ENCODE data around the gene PDXDC1. TPM values are rescaled to one million over a fixed set of nuclear protein-coding genes. Genes with fewer than 3 reads are reported as not detected.
"Not testable (repeated sequence)": the region's sequence is repeated elsewhere in the genome, so short reads cannot be mapped to it uniquely, and the experiment has no call there.

Gene PDXDC1
- total RNA-seq, 1 donor from 2014 or later, result 119 TPM

DNA sequence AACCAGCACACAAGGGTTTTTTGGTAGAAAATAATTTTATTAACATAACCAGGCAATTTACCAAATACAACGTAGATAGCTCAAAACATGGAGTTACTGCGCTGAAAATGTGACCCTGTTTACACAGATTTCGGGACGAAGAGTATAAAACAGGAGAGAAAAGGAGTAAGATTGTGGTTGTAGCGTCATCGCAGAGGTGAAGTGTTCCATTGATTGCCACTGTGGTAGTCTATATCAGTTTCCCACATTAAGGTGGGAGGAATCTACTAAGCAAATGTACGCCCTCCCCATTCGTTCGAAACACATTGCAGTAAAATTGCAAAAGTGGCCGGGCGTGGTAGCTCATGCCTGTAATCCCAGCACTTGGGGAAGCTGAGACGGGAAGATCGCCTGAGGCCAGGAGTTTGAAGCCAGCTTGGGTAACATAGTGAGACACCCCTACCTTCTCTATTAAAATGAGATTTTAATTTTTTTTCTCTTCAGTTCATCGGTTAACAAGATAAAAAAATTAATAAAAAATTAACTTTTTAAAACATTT is 972 bp upstream of the PDXDC1 start:
- DNase-seq (ENCODE audit: low read depth in 2 of 2), result not testable (repeated sequence)

GRCh38 chr16:14974331-14974655 is 533 bp upstream of the PDXDC1 start:
- DNase-seq (ENCODE audit: low read depth in 2 of 2), result peak in 1 of 2 donors; percentile 51

DNA sequence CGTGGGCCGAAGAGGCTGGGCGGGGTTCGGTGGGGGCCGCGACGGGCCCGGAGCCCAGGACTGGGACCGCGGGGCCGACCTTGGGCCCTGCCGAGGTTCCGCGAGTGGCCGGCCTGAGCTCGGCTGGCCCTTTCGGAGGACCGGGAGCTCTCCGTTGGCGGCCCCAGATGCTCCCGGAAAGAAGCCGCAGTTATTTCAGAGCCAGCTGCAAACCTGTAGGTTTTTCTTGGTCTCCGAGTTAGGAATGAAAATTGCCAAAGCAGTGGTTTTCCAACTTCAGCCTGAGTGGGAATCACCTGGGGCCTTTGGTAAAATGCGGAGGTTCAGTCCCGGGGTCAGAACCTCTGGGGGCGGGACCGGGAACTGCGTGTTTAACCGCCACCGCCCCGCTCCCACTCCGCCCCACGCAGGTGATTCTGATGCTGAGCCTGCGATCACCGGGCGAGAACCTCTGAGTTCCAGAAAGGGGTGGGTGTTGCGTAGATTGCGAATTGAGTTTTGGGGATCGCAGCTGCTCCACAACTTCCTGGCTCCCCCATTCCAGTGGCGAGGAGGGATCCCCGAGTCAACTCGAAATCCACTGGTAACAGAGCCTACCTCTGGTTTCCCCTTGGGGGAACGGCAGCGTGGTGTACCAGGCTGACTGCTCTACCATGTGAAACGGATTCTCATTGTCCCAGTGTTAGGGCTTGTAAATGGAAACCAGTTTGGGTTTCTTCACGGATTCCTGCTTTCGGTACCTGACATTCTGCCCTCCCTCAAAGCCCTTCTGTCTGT is 780 bp downstream of the PDXDC1 start:
- peak; percentile 24 to 30 for DNase-seq (ENCODE audit: low read depth in 2 of 2)

GRCh38 chr16:14976971-14977736 is 2.3 kb downstream of the PDXDC1 start:
- DNase-seq (ENCODE audit: low read depth in 2 of 2), result not testable (repeated sequence)

DNA sequence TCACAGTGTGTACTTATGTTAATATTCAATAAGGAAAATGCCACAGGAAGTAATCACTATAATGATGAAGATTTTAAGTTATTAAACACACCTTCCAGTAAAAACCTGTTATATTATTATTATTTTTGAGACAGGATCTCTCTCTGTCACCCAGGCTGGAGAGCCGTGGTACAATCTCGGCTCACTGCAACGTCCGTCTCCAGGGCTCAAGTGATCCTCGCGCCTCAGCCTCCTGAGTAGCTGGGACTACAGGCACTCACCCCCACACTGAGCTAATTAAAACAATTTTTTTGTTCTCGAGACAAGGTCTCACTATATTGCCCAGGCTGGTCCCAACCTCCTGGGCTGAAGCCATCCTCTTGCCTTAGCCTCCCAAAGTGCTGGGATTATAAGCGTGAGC is 3.5 kb downstream of the PDXDC1 start:
- DNase-seq (ENCODE audit: low read depth in 2 of 2), result not testable (repeated sequence)

GRCh38 chr16:14978908-14979307 is 4.1 kb downstream of the PDXDC1 start:
- DNase-seq (ENCODE audit: low read depth in 2 of 2), result not testable (repeated sequence)

- DNase-seq (ENCODE audit: low read depth in 2 of 2), result not testable (repeated sequence)
These were observed 6.4 kb downstream of the PDXDC1 start for GRCh38 chr16:14981234-14981633.

DNA sequence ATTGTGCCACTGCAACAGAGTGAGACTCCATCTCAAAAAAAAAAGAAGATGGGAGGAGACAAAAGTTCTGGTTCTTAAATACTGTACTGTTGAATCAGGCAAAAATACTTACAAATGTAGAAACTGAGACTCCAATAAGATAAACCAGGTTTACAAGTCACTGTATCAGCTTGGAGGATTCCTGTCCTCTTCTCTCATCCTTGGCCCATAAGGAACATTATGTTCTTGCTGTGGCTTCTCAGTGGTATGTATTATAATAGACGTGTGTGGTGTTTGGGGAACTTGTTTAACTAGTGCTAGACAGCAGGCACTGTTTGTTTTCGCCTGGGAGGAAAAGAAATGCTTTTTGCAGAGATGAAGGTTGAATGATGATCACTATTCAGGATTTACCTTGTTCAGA is 7.7 kb downstream of the PDXDC1 start:
- DNase-seq (ENCODE audit: low read depth in 2 of 2), result not testable (repeated sequence)

GRCh38 chr16:14988092-14988491 is 13.3 kb downstream of the PDXDC1 start:
- DNase-seq (ENCODE audit: low read depth in 2 of 2), result not testable (repeated sequence)

- DNase-seq (ENCODE audit: low read depth in 2 of 2), result not testable (repeated sequence)
These were observed 13.9 kb downstream of the PDXDC1 start for GRCh38 chr16:14988661-14989191.

GRCh38 chr16:14989291-14990281 is 14.8 kb downstream of the PDXDC1 start:
- DNase-seq (ENCODE audit: low read depth in 2 of 2), result not testable (repeated sequence)

- not testable (repeated sequence) for DNase-seq (ENCODE audit: low read depth in 2 of 2)
These were observed 18.7 kb downstream of the PDXDC1 start for GRCh38 chr16:14993277-14994151.

- peak in 1 of 2 donors; percentile 21 for DNase-seq (ENCODE audit: low read depth in 2 of 2)
These were observed 21.9 kb downstream of the PDXDC1 start for GRCh38 chr16:14996702-14997101.

DNA sequence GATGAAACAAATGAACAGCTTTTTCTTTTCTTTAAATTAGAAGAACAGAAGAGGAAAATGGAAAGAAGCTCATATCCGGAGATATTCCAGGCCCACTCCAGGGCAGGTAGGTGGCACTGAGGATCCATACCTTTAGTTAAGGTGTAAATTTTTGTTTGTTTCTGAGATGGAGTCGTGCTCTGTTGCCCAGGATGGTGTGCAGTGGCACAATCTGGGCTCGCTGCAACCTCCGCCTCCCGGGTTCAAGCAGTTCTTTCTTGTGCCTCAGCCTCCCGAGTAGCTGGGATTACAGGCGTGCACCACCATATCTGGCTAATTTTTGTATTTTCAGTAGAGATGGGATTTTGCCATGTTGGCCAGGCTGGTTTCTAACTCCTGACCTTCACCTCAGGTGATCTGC is 23.5 kb downstream of the PDXDC1 start:
- DNase-seq (ENCODE audit: low read depth in 2 of 2), result not testable (repeated sequence)

DNA sequence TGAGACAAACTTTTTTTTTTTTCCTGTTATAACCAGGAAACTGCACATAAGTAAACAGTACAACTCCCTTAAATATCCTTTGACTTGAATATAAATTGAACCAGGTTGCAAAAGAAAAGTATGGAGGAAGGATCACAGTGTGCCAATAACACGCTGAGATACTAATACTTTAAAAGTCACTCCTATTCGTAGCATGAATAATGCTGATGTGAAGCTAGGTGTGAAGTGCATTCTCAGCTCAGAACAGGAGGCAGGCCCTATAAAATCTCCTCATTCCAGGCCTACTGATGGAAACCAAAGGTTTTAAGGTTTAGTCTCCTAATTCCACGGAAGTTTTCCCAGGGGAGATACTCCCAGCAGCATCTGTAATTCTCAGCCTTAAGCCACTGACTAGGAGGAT is 25.0 kb downstream of the PDXDC1 start:
- DNase-seq (ENCODE audit: low read depth in 2 of 2), result not testable (repeated sequence)

DNA sequence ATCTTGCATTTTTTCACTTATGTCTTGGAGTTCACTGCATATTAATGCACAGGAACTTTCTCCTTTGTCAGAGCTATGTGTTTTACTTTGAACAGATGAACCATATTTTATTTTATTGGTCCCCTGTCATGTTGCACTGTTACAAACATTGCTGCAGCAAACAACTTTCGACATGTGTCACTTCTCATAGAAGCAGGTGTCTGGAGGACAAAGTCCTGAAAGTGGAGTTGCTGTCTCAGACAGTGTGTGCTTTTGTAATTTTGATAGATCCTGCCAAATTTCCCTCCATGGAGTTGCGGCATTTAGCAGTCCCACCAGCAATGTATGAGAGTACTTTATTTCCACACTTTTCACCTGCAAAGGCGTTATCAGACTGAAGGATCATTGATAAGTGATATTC is 27.6 kb downstream of the PDXDC1 start:
- not testable (repeated sequence) for DNase-seq (ENCODE audit: low read depth in 2 of 2)

DNA sequence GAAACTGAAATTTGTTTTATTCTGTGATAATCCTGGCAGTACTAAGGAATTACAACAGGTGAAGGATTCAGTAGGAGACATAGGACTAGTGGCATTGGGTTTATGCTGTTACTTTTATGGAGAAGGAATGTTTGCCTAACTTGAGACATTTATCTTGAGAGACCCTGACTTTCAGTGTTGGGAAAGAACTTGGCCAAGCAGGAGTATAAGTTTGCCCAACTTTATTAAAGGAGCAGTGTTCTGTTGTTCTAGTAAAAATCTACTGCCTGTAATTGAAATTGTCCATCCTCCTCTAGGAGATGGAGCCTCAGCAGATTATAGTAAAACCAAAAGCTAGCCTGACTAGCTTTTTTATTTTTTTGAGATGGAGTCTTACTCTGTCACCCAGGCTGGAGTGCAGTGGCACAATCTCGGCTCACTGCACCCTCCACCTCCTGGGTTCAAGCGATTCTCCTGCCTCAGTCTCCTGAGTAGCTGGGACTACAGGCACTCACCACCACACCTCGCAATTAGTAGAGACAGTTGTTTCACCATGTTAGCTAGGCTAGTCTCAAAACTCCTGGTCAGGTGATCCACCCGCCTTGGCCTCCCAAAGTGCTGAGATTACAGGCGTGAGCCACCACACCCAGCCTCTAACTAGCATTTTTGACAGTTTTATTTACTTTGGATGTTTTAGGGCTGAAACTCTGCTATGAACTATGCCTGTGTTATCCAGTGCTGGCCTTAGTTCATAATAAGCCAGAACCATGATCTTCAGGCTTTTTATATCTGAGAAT is 30.7 kb downstream of the PDXDC1 start:
- not testable (repeated sequence) for DNase-seq (ENCODE audit: low read depth in 2 of 2)

GRCh38 chr16:15008647-15009046 is 33.8 kb downstream of the PDXDC1 start:
- not testable (repeated sequence) for DNase-seq (ENCODE audit: low read depth in 2 of 2)

DNA sequence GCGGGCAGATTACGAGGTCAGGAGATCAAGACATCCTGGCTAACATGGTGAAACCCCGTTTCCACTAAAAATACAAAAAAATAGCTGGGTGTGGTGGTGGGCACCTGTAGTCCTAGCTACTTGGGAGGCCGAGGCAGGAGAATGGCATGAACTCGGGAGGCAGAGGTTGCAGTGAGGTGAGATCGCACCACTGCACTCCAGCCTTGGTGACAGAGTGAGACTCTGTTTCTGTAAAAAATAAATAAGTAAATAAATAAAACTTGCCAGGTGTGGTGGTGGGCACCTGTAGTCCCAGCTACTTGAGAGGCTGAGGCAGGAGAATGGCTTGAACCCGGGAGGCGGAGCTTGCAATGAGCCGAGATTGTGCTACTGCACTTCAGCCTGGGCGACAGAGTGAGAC is 38.1 kb downstream of the PDXDC1 start:
- not testable (repeated sequence) for DNase-seq (ENCODE audit: low read depth in 2 of 2)

Data from lung microvascular endothelial cell (primary cell).